NCI-H2196 (cell line): ENCODE data around the gene LMTK2.

Experiments used
- DNase-seq: peaks from one replicate; lab custom pipeline; 2025; ENCODE audit not compliant: unreplicated experiment; lab: John Stamatoyannopoulos, UW

LMTK2 gene

GRCh38 chr7:98252425-98253054, 145.9 kb downstream of the LMTK2 start:
- DNase-seq, result no peak

- DNase-seq, result no peak
These were observed 147.9 kb downstream of the LMTK2 start for GRCh38 chr7:98254516-98254915.

- no peak for DNase-seq
These were observed 148.4 kb downstream of the LMTK2 start for GRCh38 chr7:98254951-98255610.

- DNase-seq, result no peak
These were observed 149.8 kb downstream of the LMTK2 start for GRCh38 chr7:98256431-98256830.

GRCh38 chr7:98257701-98258100, 151.0 kb downstream of the LMTK2 start:
- no peak for DNase-seq
